A673 (cell line): ENCODE data around the gene GUCY1B1.

Source experiments
- CTCF ChIP-seq: fragments of 300-800, 200-600 bp; sonication (generic); conservative IDR thresholded peaks from 2 replicates; pipeline ENCODE4 v1.5.1; 2017; ENCODE audit warnings: low read depth, mild to moderate bottlenecking, antibody characterized with exemption, low read length, moderate library complexity, mixed read lengths
- EZH2 ChIP-seq: fragments of 200-600 bp; sonication (generic); IDR thresholded peaks from 2 replicates; pipeline ENCODE4 v1.6.1; 2017; ENCODE audit warnings: borderline replicate concordance, low read depth, mild to moderate bottlenecking, mixed read lengths, antibody characterized with exemption, low read length; ENCODE audit not compliant: poor library complexity, severe bottlenecking

GRCh38 chr4:155849042-155849441, 90.2 kb downstream of the GUCY1B1 start:
- TF ChIP-seq CTCF: no peak
- TF ChIP-seq EZH2: no peak
